ENCODE measurements around the gene SIN3B.

The SIN3B gene

GRCh38 chr19:16876904-16877361 is 47.7 kb downstream of the SIN3B start:
- H3K27ac ChIP-seq, result peak overlapping the region; percentile 59

GRCh38 chr19:16877581-16877980 is 48.4 kb downstream of the SIN3B start:
- POLR2A ChIA-PET (ENCODE audit: low non-redundant PET), result interaction anchor here (0.6 kb wide), 1 partner anchor 46 kb away, joined by 4 read pairs; no protein-coding TSS in a partner anchor
- CTCF ChIA-PET, result no interaction called here
- no peak for DNase-seq (ENCODE audit: low spot score)
- TF ChIP-seq CTCF (conservative IDR thresholded peaks at IDR 0.05; ENCODE audit: low read depth), result no peak
- H3K27ac ChIP-seq, result peak overlapping the region; percentile 59; the same call in 1 of the 2 replicates

More at GRCh38 chr19:16876904-16877361, 47.7 kb downstream of the SIN3B start:
- ChIA-PET POLR2A (ENCODE audit: low non-redundant PET) (interaction anchor here (0.6 kb wide), 1 partner anchor 47 kb away, joined by 4 read pairs; no protein-coding TSS in a partner anchor), CTCF (interaction anchor here (0.6 kb wide), 1 partner anchor 62 kb away, joined by 3 read pairs; no protein-coding TSS in a partner anchor)
- no peak for DNase-seq (ENCODE audit: low spot score)
- no peak for TF ChIP-seq CTCF (conservative IDR thresholded peaks at IDR 0.05; ENCODE audit: low read depth)

GRCh38 chr19:16878181-16878965 is 49.2 kb downstream of the SIN3B start:
- no peak for DNase-seq (ENCODE audit: low spot score)
- ChIA-PET POLR2A (ENCODE audit: low non-redundant PET) (no interaction called here), CTCF (no interaction called here)
- H3K27ac ChIP-seq, result peak overlapping the region; percentile 51
- no peak for TF ChIP-seq CTCF (conservative IDR thresholded peaks at IDR 0.05; ENCODE audit: low read depth)

- ChIA-PET CTCF (no interaction called here), POLR2A (ENCODE audit: low non-redundant PET) (no interaction called here)
- DNase-seq (ENCODE audit: low spot score), result no peak
- H3K27ac ChIP-seq, result peak overlapping the region; percentile 51
- no peak for TF ChIP-seq CTCF (conservative IDR thresholded peaks at IDR 0.05; ENCODE audit: low read depth)
Observed at GRCh38 chr19:16880884-16881554, 51.8 kb downstream of the SIN3B start.

GRCh38 chr19:16882146-16882545 is 52.9 kb downstream of the SIN3B start:
- ChIA-PET POLR2A (ENCODE audit: low non-redundant PET) (no interaction called here), CTCF (no interaction called here)
- no peak for DNase-seq (ENCODE audit: low spot score)

More at GRCh38 chr19:16882146-16882545, 52.9 kb downstream of the SIN3B start:
- no peak for TF ChIP-seq CTCF (conservative IDR thresholded peaks at IDR 0.05; ENCODE audit: low read depth)
- H3K27ac ChIP-seq, result peak overlapping the region; percentile 94; the same call in 1 of the 2 replicates

Data from RWPE1 (cell line).